HepG2 (cell line): ENCODE measurements around the gene PRR5L.

Experiments
- ARHGAP35 ChIP-seq: sonication (generic); formaldehyde crosslinking; IDR thresholded peaks from 2 replicates; pipeline ENCODE4 v1.9.0; 2022; ENCODE audit warnings: mild to moderate bottlenecking, inconsistent platforms, moderate library complexity, missing genetic modification reagents, borderline replicate concordance
- HOXA3 ChIP-seq: sonication (generic); formaldehyde crosslinking; IDR thresholded peaks from 2 replicates; pipeline ENCODE4 v1.5.0; 2020; ENCODE audit warnings: missing genetic modification reagents
- ZKSCAN5 ChIP-seq: sonication (generic); formaldehyde crosslinking; IDR thresholded peaks from 2 replicates; pipeline ENCODE4 v1.5.1; 2020; ENCODE audit warnings: mild to moderate bottlenecking, missing genetic modification reagents
- ZNF766 ChIP-seq: sonication (generic); formaldehyde crosslinking; IDR thresholded peaks from 2 replicates; pipeline ENCODE4 v1.5.0; 2020; ENCODE audit warnings: missing genetic modification reagents, borderline replicate concordance
- TF ChIP-seq, protein P1 (sequence below): sonication (generic); formaldehyde crosslinking; IDR thresholded peaks from 2 replicates; pipeline ENCODE4 v1.5.0; 2020; ENCODE audit warnings: mild to moderate bottlenecking, missing genetic modification reagents, moderate library complexity

DNA sequence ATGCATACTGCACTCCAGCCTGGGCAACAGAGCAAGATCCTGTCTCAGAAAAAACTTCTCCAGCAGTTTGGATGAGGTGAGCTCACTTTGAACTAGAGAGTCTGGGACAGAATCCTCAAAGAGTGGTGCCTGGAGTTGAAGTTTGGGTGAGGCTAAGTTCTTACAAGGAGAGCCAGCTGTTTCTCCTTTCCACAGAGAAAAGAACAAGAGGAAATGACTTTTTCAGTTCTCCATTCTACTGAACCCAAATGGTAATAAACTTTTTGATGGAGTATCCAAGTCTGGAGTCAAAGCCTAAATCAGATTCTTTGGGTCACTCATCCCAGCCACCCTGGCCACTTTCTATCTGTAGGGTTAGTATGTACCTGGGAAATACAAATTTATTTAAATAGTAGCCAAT is 111.3 kb downstream of the PRR5L start:
- TF ChIP-seq, protein P1, sequence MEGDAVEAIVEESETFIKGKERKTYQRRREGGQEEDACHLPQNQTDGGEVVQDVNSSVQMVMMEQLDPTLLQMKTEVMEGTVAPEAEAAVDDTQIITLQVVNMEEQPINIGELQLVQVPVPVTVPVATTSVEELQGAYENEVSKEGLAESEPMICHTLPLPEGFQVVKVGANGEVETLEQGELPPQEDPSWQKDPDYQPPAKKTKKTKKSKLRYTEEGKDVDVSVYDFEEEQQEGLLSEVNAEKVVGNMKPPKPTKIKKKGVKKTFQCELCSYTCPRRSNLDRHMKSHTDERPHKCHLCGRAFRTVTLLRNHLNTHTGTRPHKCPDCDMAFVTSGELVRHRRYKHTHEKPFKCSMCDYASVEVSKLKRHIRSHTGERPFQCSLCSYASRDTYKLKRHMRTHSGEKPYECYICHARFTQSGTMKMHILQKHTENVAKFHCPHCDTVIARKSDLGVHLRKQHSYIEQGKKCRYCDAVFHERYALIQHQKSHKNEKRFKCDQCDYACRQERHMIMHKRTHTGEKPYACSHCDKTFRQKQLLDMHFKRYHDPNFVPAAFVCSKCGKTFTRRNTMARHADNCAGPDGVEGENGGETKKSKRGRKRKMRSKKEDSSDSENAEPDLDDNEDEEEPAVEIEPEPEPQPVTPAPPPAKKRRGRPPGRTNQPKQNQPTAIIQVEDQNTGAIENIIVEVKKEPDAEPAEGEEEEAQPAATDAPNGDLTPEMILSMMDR (CRISPR knock-in tag), result no peak
- TF ChIP-seq HOXA3 (CRISPR knock-in tag) (no peak), ZKSCAN5 (CRISPR knock-in tag) (no peak), ZNF766 (no peak), ARHGAP35 (CRISPR knock-in tag) (no peak)
